ENCODE results near the gene GRM4. TPM values are rescaled to one million over a fixed set of nuclear protein-coding genes. Genes with fewer than 3 reads are reported as not detected.

GRM4 gene
- polyA plus RNA-seq, 1 of the 3 experiments (the other 2 are of a cell fraction), result not detected

- no peak for TF ChIP-seq MXI1 (IDR thresholded peaks at IDR 0.05; ENCODE audit: low read depth, low read length)
- TF ChIP-seq, protein P1, sequence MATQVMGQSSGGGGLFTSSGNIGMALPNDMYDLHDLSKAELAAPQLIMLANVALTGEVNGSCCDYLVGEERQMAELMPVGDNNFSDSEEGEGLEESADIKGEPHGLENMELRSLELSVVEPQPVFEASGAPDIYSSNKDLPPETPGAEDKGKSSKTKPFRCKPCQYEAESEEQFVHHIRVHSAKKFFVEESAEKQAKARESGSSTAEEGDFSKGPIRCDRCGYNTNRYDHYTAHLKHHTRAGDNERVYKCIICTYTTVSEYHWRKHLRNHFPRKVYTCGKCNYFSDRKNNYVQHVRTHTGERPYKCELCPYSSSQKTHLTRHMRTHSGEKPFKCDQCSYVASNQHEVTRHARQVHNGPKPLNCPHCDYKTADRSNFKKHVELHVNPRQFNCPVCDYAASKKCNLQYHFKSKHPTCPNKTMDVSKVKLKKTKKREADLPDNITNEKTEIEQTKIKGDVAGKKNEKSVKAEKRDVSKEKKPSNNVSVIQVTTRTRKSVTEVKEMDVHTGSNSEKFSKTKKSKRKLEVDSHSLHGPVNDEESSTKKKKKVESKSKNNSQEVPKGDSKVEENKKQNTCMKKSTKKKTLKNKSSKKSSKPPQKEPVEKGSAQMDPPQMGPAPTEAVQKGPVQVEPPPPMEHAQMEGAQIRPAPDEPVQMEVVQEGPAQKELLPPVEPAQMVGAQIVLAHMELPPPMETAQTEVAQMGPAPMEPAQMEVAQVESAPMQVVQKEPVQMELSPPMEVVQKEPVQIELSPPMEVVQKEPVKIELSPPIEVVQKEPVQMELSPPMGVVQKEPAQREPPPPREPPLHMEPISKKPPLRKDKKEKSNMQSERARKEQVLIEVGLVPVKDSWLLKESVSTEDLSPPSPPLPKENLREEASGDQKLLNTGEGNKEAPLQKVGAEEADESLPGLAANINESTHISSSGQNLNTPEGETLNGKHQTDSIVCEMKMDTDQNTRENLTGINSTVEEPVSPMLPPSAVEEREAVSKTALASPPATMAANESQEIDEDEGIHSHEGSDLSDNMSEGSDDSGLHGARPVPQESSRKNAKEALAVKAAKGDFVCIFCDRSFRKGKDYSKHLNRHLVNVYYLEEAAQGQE (IDR thresholded peaks at IDR 0.05; ENCODE audit: low read depth, low read length), result no peak
- TF ChIP-seq NRF1 (IDR thresholded peaks at IDR 0.05; ENCODE audit: low read depth, low read length), result no peak
- no peak for TF ChIP-seq IRF3 (IDR thresholded peaks at IDR 0.05; ENCODE audit: low read depth, low read length)
- no peak for TF ChIP-seq RXRA (IDR thresholded peaks at IDR 0.05; ENCODE audit: borderline replicate concordance, low read depth)
- TF ChIP-seq, protein P2, sequence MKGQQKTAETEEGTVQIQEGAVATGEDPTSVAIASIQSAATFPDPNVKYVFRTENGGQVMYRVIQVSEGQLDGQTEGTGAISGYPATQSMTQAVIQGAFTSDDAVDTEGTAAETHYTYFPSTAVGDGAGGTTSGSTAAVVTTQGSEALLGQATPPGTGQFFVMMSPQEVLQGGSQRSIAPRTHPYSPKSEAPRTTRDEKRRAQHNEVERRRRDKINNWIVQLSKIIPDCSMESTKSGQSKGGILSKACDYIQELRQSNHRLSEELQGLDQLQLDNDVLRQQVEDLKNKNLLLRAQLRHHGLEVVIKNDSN (IDR thresholded peaks at IDR 0.05; ENCODE audit: borderline replicate concordance, low read depth), result no peak
- no peak for TF ChIP-seq FOXJ3 (CRISPR knock-in tag; IDR thresholded peaks at IDR 0.05)
- H3K27ac ChIP-seq (ENCODE audit: low read depth in 2 of 2, low read length in 1 of 2), result no peak overlapping the region
- no peaks in the 10 kb centered on the region for H4K20me1 ChIP-seq (ENCODE audit: insufficient read depth)
- peaks cover 10% of the 10 kb centered on the region; the same call in 1 of the 2 replicates for H3K27me3 ChIP-seq (ENCODE audit: insufficient read depth)
- no peak overlapping the region for H3K4me2 ChIP-seq
- no peaks in the 10 kb centered on the region for H3K36me3 ChIP-seq (replicated peaks in 1 of 2; ENCODE audit: control insufficient read depth in 1 of 2, insufficient read depth in 2 of 2, low read length in 1 of 2)
- CTCF ChIA-PET, result interaction anchor here (0.5 to 3.9 kb wide), 4 partner anchors 10 to 265 kb away, joined by 3 to 25 read pairs (median 4); no protein-coding TSS in a partner anchor
- H3K9ac ChIP-seq, result no peak overlapping the region
- H3K9me2 ChIP-seq, result no peaks in the 10 kb centered on the region
- H3K79me2 ChIP-seq (ENCODE audit: insufficient read depth), result no peaks in the 10 kb centered on the region
- POLR2A ChIA-PET, result no interaction called here
- no peak overlapping the region for H2AFZ ChIP-seq (ENCODE audit: low read depth)
- no peak overlapping the region for H3K4me3 ChIP-seq (ENCODE audit: low read depth in 2 of 2, low read length in 1 of 2)
- DNase-seq, result no peak
- H3F3A ChIP-seq (replicated peaks; ENCODE audit: insufficient read depth), result no peaks in the 10 kb centered on the region
- H3K9me3 ChIP-seq, result no peaks in the 10 kb centered on the region
- 13% methylated on average over 3 of the region's 3 CpGs for WGBS (ENCODE audit: low lambda C conversion rate)
- H3K4me1 ChIP-seq (ENCODE audit: control insufficient read depth in 1 of 2, insufficient read depth in 2 of 2, low read depth in 1 of 2, low read length in 1 of 2), result no peaks in the 10 kb centered on the region
These were observed 108.7 kb downstream of the GRM4 start for GRCh38 chr6:34037151-34037550.

DNA sequence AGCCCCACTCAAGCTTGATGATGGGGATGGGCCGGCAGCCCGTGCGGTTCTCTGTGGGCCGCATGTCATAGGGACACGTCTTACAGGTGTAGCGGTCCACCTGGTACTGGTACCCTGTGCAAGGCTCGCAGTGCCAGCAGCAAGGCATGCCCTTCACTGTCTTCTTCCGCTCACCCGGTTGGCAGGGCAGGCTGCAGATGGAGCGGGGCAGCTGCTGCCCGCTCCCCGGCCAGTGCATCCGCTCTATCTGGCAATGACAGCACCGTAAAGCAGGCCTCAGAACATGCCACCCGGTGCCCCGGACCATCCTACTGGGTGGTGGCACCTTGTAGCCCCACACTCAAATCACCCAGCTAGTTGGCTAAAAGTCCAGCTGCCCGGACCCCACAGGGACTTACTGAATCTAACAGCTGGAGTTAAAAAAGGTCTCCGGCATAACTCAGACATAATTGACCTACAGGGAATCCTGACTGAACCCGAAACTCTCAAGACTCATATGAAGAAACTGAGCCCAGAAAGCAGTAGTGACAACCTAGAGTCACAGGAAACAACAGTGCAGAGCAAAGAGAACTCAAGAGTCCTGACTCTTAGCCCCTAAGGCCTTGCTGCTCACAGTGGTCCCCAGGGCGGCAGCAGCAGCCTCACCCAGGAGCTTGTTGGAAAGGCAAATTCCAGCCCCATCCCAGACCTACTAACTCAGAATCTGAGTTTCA lies 109.4 kb downstream of the GRM4 start:
- Histone ChIP-seq H3K4me3 (ENCODE audit: low read depth in 2 of 2, low read length in 1 of 2) (no peak overlapping the region), H3K27me3 (ENCODE audit: insufficient read depth) (peaks cover 10% of the 10 kb centered on the region; the same call in 1 of the 2 replicates), H4K20me1 (ENCODE audit: insufficient read depth) (no peaks in the 10 kb centered on the region), H3K9ac (no peak overlapping the region), H3K9me2 (no peaks in the 10 kb centered on the region), H3K27ac (ENCODE audit: low read depth in 2 of 2, low read length in 1 of 2) (no peak overlapping the region), H3K9me3 (no peaks in the 10 kb centered on the region), H3K4me1 (ENCODE audit: control insufficient read depth in 1 of 2, insufficient read depth in 2 of 2, low read depth in 1 of 2, low read length in 1 of 2) (no peaks in the 10 kb centered on the region), H3F3A (replicated peaks; ENCODE audit: insufficient read depth) (no peaks in the 10 kb centered on the region), H2AFZ (ENCODE audit: low read depth) (no peak overlapping the region), H3K4me2 (no peak overlapping the region), H3K36me3 (replicated peaks in 1 of 2; ENCODE audit: control insufficient read depth in 1 of 2, insufficient read depth in 2 of 2, low read length in 1 of 2) (no peaks in the 10 kb centered on the region), H3K79me2 (ENCODE audit: insufficient read depth) (no peaks in the 10 kb centered on the region)
- ChIA-PET CTCF (interaction anchor here (0.9 to 3.9 kb wide), 4 partner anchors 10 to 265 kb away, joined by 3 to 25 read pairs (median 4); no protein-coding TSS in a partner anchor), POLR2A (no interaction called here)
- WGBS (ENCODE audit: low lambda C conversion rate), result 57% methylated on average over 3 of the region's 20 CpGs
- DNase-seq, result no peak
- no peak for TF ChIP-seq CHD2 (IDR thresholded peaks at IDR 0.05; ENCODE audit: low read length, partially characterized antibody)
- no peak for TF ChIP-seq RCOR1 (IDR thresholded peaks at IDR 0.05; ENCODE audit: low read length)
- TF ChIP-seq, protein P2 (IDR thresholded peaks at IDR 0.05; ENCODE audit: borderline replicate concordance, low read depth), result no peak
- no peak for TF ChIP-seq FOSL2 (IDR thresholded peaks at IDR 0.05; ENCODE audit: borderline replicate concordance, low read depth)
- TF ChIP-seq MXI1 (IDR thresholded peaks at IDR 0.05; ENCODE audit: low read depth, low read length), result no peak
- TF ChIP-seq RAD21 (IDR thresholded peaks at IDR 0.05; ENCODE audit: low read length), result no peak
- TF ChIP-seq SMC3 (IDR thresholded peaks at IDR 0.05; ENCODE audit: low read depth, low read length), result no peak
- TF ChIP-seq POLR2AphosphoS5 (IDR thresholded peaks at IDR 0.05; ENCODE audit: low read depth, low read length), result no peak
- TF ChIP-seq NFIC (IDR thresholded peaks at IDR 0.05; ENCODE audit: borderline replicate concordance), result no peak
- no peak for TF ChIP-seq FOXM1 (IDR thresholded peaks at IDR 0.05; ENCODE audit: low read depth)
- no peak for TF ChIP-seq GATA2 (CRISPR knock-in tag; IDR thresholded peaks at IDR 0.05)
- TF ChIP-seq GABPA (IDR thresholded peaks at IDR 0.05; ENCODE audit: low read depth), result no peak
- no peak for TF ChIP-seq ZBTB33 (IDR thresholded peaks at IDR 0.05; ENCODE audit: borderline replicate concordance, low read depth)
- TF ChIP-seq RFX5 (IDR thresholded peaks at IDR 0.05; ENCODE audit: low read length), result no peak

All from SK-N-SH (cell line).